OCI-LY1 (cell line): ENCODE results near the gene CITED2.

Source experiments
- EZH2 ChIP-seq: fragments of 200-600 bp; sonication (generic), shearing (Covaris generic); IDR thresholded peaks from 2 replicates; pipeline ENCODE4 v1.8.0; 2017; ENCODE audit warnings: borderline replicate concordance, mixed run types, mild to moderate bottlenecking, antibody characterized with exemption, low read length, moderate library complexity, mixed read lengths
- TF ChIP-seq, protein P1 (sequence below): fragments of 200-600 bp; sonication (generic), shearing (Covaris generic); IDR thresholded peaks from 2 replicates; pipeline ENCODE4 v1.5.1; 2017; ENCODE audit warnings: mild to moderate bottlenecking, antibody characterized with exemption, low read length, moderate library complexity, mixed read lengths

- TF ChIP-seq, protein P1, sequence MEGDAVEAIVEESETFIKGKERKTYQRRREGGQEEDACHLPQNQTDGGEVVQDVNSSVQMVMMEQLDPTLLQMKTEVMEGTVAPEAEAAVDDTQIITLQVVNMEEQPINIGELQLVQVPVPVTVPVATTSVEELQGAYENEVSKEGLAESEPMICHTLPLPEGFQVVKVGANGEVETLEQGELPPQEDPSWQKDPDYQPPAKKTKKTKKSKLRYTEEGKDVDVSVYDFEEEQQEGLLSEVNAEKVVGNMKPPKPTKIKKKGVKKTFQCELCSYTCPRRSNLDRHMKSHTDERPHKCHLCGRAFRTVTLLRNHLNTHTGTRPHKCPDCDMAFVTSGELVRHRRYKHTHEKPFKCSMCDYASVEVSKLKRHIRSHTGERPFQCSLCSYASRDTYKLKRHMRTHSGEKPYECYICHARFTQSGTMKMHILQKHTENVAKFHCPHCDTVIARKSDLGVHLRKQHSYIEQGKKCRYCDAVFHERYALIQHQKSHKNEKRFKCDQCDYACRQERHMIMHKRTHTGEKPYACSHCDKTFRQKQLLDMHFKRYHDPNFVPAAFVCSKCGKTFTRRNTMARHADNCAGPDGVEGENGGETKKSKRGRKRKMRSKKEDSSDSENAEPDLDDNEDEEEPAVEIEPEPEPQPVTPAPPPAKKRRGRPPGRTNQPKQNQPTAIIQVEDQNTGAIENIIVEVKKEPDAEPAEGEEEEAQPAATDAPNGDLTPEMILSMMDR = no peak
- no peak for TF ChIP-seq EZH2
These were observed 18.5 kb downstream of the CITED2 start for GRCh38 chr6:139355777-139356445.
